WTC11 (cell line): ENCODE data around the gene AKAP10. TPM values are rescaled to one million over a fixed set of nuclear protein-coding genes. Genes with fewer than 3 reads are reported as not detected.

Experiments used
- ATAC-seq: fragments of 200-7000 bp; cut with Tn5 transposase; 2 replicates; pipeline ENCODE4 v1.10.0; 2021; ENCODE audit warnings: mild to moderate bottlenecking, moderate library complexity
- CTCF ChIA-PET: fragments of 300-600 bp; sonication (Branson Sonifier 250); formaldehyde crosslinking; loops from one replicate; lab custom pipeline; 2021; ENCODE audit warnings: antibody characterized with exemption; lab: Charles Lee
- POLR2A ChIA-PET: fragments of 350-600 bp; sonication (Branson Sonifier 250); formaldehyde crosslinking; loops from one replicate; lab custom pipeline; 2021; ENCODE audit warnings: antibody characterized with exemption; lab: Charles Lee
- DNase-seq: peaks from one replicate; pipeline ENCODE4 v3.0.0; 2021; ENCODE audit warnings: low spot score
- H3K27ac Mint-ChIP-seq: 2 replicates; pipeline ENCODE4 v1.8.0; 2021; ENCODE audit warnings: mixed read lengths
- H3K27me3 Mint-ChIP-seq: 2 replicates; pipeline ENCODE4 v1.8.0; 2021; ENCODE audit warnings: low read depth, mild to moderate bottlenecking, moderate library complexity, mixed read lengths
- H3K36me3 Mint-ChIP-seq: 2 replicates; pipeline ENCODE4 v1.8.0; 2021; ENCODE audit warnings: mixed read lengths
- H3K4me1 Mint-ChIP-seq: 2 replicates; pipeline ENCODE4 v1.8.0; 2022; ENCODE audit warnings: mixed read lengths
- H3K4me3 Mint-ChIP-seq: 2 replicates; pipeline ENCODE4 v1.8.0; 2021; ENCODE audit warnings: mild to moderate bottlenecking, moderate library complexity, mixed read lengths
- H3K9me3 Mint-ChIP-seq: 2 replicates; pipeline ENCODE4 v1.8.0; 2021; ENCODE audit warnings: mixed read lengths
- ATF1 ChIP-seq: sonication (generic); formaldehyde crosslinking; IDR thresholded peaks from 2 replicates; pipeline ENCODE4 v1.8.1; 2023; ENCODE audit warnings: mild to moderate bottlenecking, moderate library complexity, missing genetic modification reagents
- ATF3 ChIP-seq: sonication (generic); formaldehyde crosslinking; conservative IDR thresholded peaks from 2 replicates; pipeline ENCODE4 v1.8.1; 2022; ENCODE audit warnings: mild to moderate bottlenecking, missing genetic modification reagents
- CBFB ChIP-seq: sonication (generic); formaldehyde crosslinking; IDR thresholded peaks from 2 replicates; pipeline ENCODE4 v1.8.1; 2022; ENCODE audit warnings: mild to moderate bottlenecking, low read depth, missing genetic modification reagents
- CDX4 ChIP-seq: fragments of 250-450 bp; sonication (Bioruptor Pico); IDR thresholded peaks from 2 replicates; pipeline ENCODE4 v1.9.0; 2021; ENCODE audit warnings: moderate library complexity, mild to moderate bottlenecking, inconsistent platforms, borderline replicate concordance
- E2F5 ChIP-seq: sonication (generic); formaldehyde crosslinking; IDR thresholded peaks from 2 replicates; pipeline ENCODE4 v1.8.1; 2022; ENCODE audit warnings: mild to moderate bottlenecking, moderate library complexity, missing genetic modification reagents
- EMX1 ChIP-seq: fragments of 250-450 bp; sonication (Bioruptor Pico); IDR thresholded peaks from 2 replicates; pipeline ENCODE4 v1.8.0; 2021; ENCODE audit warnings: mild to moderate bottlenecking
- ETV6 ChIP-seq: sonication (generic); formaldehyde crosslinking; IDR thresholded peaks from 2 replicates; pipeline ENCODE4 v1.8.1; 2022; ENCODE audit warnings: mild to moderate bottlenecking, missing genetic modification reagents
- FOXP4 ChIP-seq: sonication (generic); formaldehyde crosslinking; IDR thresholded peaks from 2 replicates; pipeline ENCODE4 v1.8.0; 2022; ENCODE audit warnings: mild to moderate bottlenecking, missing genetic modification reagents
- GTF2I ChIP-seq: fragments of 250-450 bp; sonication (Bioruptor Pico); conservative IDR thresholded peaks from 2 replicates; pipeline ENCODE4 v1.4.0; 2021; ENCODE audit warnings: mild to moderate bottlenecking
- JAZF1 ChIP-seq: fragments of 250-450 bp; sonication (Bioruptor Pico); IDR thresholded peaks from 2 replicates; pipeline ENCODE4 v1.9.0; 2021; ENCODE audit warnings: moderate library complexity, mild to moderate bottlenecking, inconsistent platforms
- MLX ChIP-seq: sonication (generic); formaldehyde crosslinking; IDR thresholded peaks from 2 replicates; pipeline ENCODE4 v1.8.1; 2023; ENCODE audit warnings: mild to moderate bottlenecking, missing genetic modification reagents, moderate library complexity
- MXD4 ChIP-seq: fragments of 250-450 bp; sonication (Bioruptor Pico); IDR thresholded peaks from 2 replicates; pipeline ENCODE4 v1.8.0; 2021; ENCODE audit warnings: mild to moderate bottlenecking, moderate library complexity, borderline replicate concordance
- NFYB ChIP-seq: sonication (generic); formaldehyde crosslinking; conservative IDR thresholded peaks from 2 replicates; pipeline ENCODE4 v1.8.0; 2022; ENCODE audit warnings: low read depth, missing genetic modification reagents
- NR1H2 ChIP-seq: sonication (generic); formaldehyde crosslinking; IDR thresholded peaks from 2 replicates; pipeline ENCODE4 v1.9.0; 2021; ENCODE audit warnings: mild to moderate bottlenecking, moderate library complexity, missing genetic modification reagents
- NR3C1 ChIP-seq: sonication (generic); formaldehyde crosslinking; conservative IDR thresholded peaks from 2 replicates; pipeline ENCODE4 v1.8.1; 2023; ENCODE audit warnings: low read depth, mild to moderate bottlenecking, missing genetic modification reagents
- PRDM15 ChIP-seq: sonication (generic); formaldehyde crosslinking; IDR thresholded peaks from 2 replicates; pipeline ENCODE4 v1.8.0; 2022; ENCODE audit warnings: missing genetic modification reagents
- PRRX2 ChIP-seq: fragments of 250-450 bp; sonication (Bioruptor Pico); IDR thresholded peaks from 2 replicates; pipeline ENCODE4 v1.8.0; 2021; ENCODE audit warnings: mild to moderate bottlenecking
- RORB ChIP-seq: fragments of 250-450 bp; sonication (Bioruptor Pico); IDR thresholded peaks from 2 replicates; pipeline ENCODE4 v1.9.0; 2021; ENCODE audit warnings: mild to moderate bottlenecking
- SMAD4 ChIP-seq: sonication (generic); formaldehyde crosslinking; IDR thresholded peaks from 2 replicates; pipeline ENCODE4 v1.8.0; 2022; ENCODE audit warnings: mild to moderate bottlenecking, missing genetic modification reagents
- STAT6 ChIP-seq: sonication (generic); formaldehyde crosslinking; conservative IDR thresholded peaks from 2 replicates; pipeline ENCODE4 v1.8.1; 2023; ENCODE audit warnings: mild to moderate bottlenecking, low read depth, missing genetic modification reagents, moderate library complexity
- USF1 ChIP-seq: sonication (generic); formaldehyde crosslinking; IDR thresholded peaks from 2 replicates; pipeline ENCODE4 v1.8.0; 2022; ENCODE audit warnings: mild to moderate bottlenecking, missing genetic modification reagents
- ZBTB21 ChIP-seq: sonication (generic); formaldehyde crosslinking; IDR thresholded peaks from 2 replicates; pipeline ENCODE4 v1.8.1; 2023; ENCODE audit warnings: mild to moderate bottlenecking, missing genetic modification reagents, borderline replicate concordance
- ZNF138 ChIP-seq: sonication (generic); formaldehyde crosslinking; conservative IDR thresholded peaks from 2 replicates; pipeline ENCODE4 v1.8.1; 2022; ENCODE audit warnings: mild to moderate bottlenecking, moderate library complexity, missing genetic modification reagents
- ZNF232 ChIP-seq: sonication (generic); formaldehyde crosslinking; IDR thresholded peaks from 2 replicates; pipeline ENCODE4 v1.8.0; 2022; ENCODE audit warnings: mild to moderate bottlenecking, missing genetic modification reagents
- ZNF263 ChIP-seq: sonication (generic); formaldehyde crosslinking; IDR thresholded peaks from 2 replicates; pipeline ENCODE4 v1.8.1; 2022; ENCODE audit warnings: low read depth, mild to moderate bottlenecking, moderate library complexity, missing genetic modification reagents
- ZNF416 ChIP-seq: fragments of 250-450 bp; sonication (Bioruptor Pico); IDR thresholded peaks from 2 replicates; pipeline ENCODE4 v1.9.0; 2021; ENCODE audit warnings: mild to moderate bottlenecking, inconsistent platforms
- total RNA-seq: library from RNA; stranded (reverse); gene quantifications from 3 replicates; pipeline ENCODE4 v1.2.3, GENCODE V29; 2021

AKAP10 gene
- total RNA-seq, 1 experiment from 2014 or later: 29.9 TPM

GRCh38 chr17:19900809-19901208, 76.8 kb downstream of the AKAP10 start (continued):
- TF ChIP-seq USF1 (CRISPR knock-in tag) (no peak), MXD4 (no peak), ZNF232 (CRISPR knock-in tag) (no peak), NFYB (CRISPR knock-in tag) (no peak), FOXP4 (CRISPR knock-in tag) (no peak), ZNF416 (CRISPR knock-in tag) (no peak), NR3C1 (CRISPR knock-in tag) (no peak), MLX (CRISPR knock-in tag) (no peak), CBFB (CRISPR knock-in tag) (no peak), RORB (no peak), ETV6 (CRISPR knock-in tag) (no peak), CDX4 (CRISPR knock-in tag) (no peak), NR1H2 (CRISPR knock-in tag) (no peak)

GRCh38 chr17:19897903-19898302, 79.7 kb downstream of the AKAP10 start:
- Mint-ChIP-seq H3K36me3 (peaks cover 6% of the 10 kb centered on the region), H3K9me3 (no peaks in the 10 kb centered on the region), H3K4me1 (peaks cover 6% of the 10 kb centered on the region), H3K27ac (0 out of 2 replicates have a peak overlapping the region, but pooled peaks have one; percentile 6), H3K27me3 (no peaks in the 10 kb centered on the region), H3K4me3 (no peak overlapping the region)
- POLR2A ChIA-PET: no interaction called here
- CTCF ChIA-PET: no interaction called here
- ATAC-seq (no peak), DNase-seq (no peak)
- TF ChIP-seq ZBTB21 (CRISPR knock-in tag) (no peak), JAZF1 (CRISPR knock-in tag) (no peak), RORB (no peak), EMX1 (CRISPR knock-in tag) (no peak), PRDM15 (no peak), ZNF138 (CRISPR knock-in tag) (no peak), ZNF263 (CRISPR knock-in tag) (no peak), GTF2I (CRISPR knock-in tag) (no peak), E2F5 (CRISPR knock-in tag) (no peak), ATF3 (CRISPR knock-in tag) (no peak), PRRX2 (CRISPR knock-in tag) (no peak), SMAD4 (CRISPR knock-in tag) (no peak), STAT6 (CRISPR knock-in tag) (no peak), ATF1 (CRISPR knock-in tag) (no peak)
